ENCODE results near the gene TES.

Gene TES

GRCh38 chr7:116265881-116266280 lies 55.5 kb downstream of the TES start:
- no peak overlapping the region for H3K4me3 ChIP-seq (ENCODE audit: low read depth, low read length)
- TF ChIP-seq CTCF (IDR thresholded peaks at IDR 0.05; ENCODE audit: borderline replicate concordance, insufficient read depth, low read depth, low read length) = no peak

- no peak for TF ChIP-seq CTCF (IDR thresholded peaks at IDR 0.05; ENCODE audit: borderline replicate concordance, insufficient read depth, low read depth, low read length)
- no peak overlapping the region for H3K4me3 ChIP-seq (ENCODE audit: low read depth, low read length)
Observed at GRCh38 chr7:116269466-116269865, 59.1 kb downstream of the TES start.

- no peak overlapping the region for H3K4me3 ChIP-seq (ENCODE audit: low read depth, low read length)
- no peak for TF ChIP-seq CTCF (IDR thresholded peaks at IDR 0.05; ENCODE audit: borderline replicate concordance, insufficient read depth, low read depth, low read length)
Observed at GRCh38 chr7:116271161-116271913, 61.0 kb downstream of the TES start.

- no peak overlapping the region for H3K4me3 ChIP-seq (ENCODE audit: low read depth, low read length)
- no peak for TF ChIP-seq CTCF (IDR thresholded peaks at IDR 0.05; ENCODE audit: borderline replicate concordance, insufficient read depth, low read depth, low read length)
Observed at GRCh38 chr7:116271963-116272886, 61.9 kb downstream of the TES start.

- TF ChIP-seq CTCF (IDR thresholded peaks at IDR 0.05; ENCODE audit: borderline replicate concordance, insufficient read depth, low read depth, low read length) = no peak
Observed at GRCh38 chr7:116273283-116273917, 63.1 kb downstream of the TES start.

GRCh38 chr7:116273918-116274301 lies 63.6 kb downstream of the TES start:
- no peak overlapping the region for H3K4me3 ChIP-seq (ENCODE audit: low read depth, low read length)
- no peak for TF ChIP-seq CTCF (IDR thresholded peaks at IDR 0.05; ENCODE audit: borderline replicate concordance, insufficient read depth, low read depth, low read length)

More at GRCh38 chr7:116273283-116273917, 63.1 kb downstream of the TES start:
- no peak overlapping the region for H3K4me3 ChIP-seq (ENCODE audit: low read depth, low read length)

Measured in GM12875 (cell line).